Endothelial cell (in vitro differentiated cells): Measurements from ENCODE around the gene LGR6. TPM values are rescaled to one million over a fixed set of nuclear protein-coding genes. Genes with fewer than 3 reads are reported as not detected.

ENCODE experiments used
- DNase-seq: peaks from one replicate; pipeline ENCODE4 v3.0.0; 2021; ENCODE audit warnings: low spot score
- H3K27ac Mint-ChIP-seq: one replicate; pipeline ENCODE4 v1.8.0; 2021; ENCODE audit warnings: mixed read lengths, inconsistent platforms; ENCODE audit not compliant: unreplicated experiment
- H3K27me3 Mint-ChIP-seq: one replicate; pipeline ENCODE4 v1.8.0; 2021; ENCODE audit warnings: mild to moderate bottlenecking, moderate library complexity, mixed read lengths, inconsistent platforms; ENCODE audit not compliant: unreplicated experiment
- H3K36me3 Mint-ChIP-seq: one replicate; pipeline ENCODE4 v1.8.0; 2021; ENCODE audit warnings: mild to moderate bottlenecking, low read depth, mixed read lengths, inconsistent platforms; ENCODE audit not compliant: unreplicated experiment
- H3K4me1 Mint-ChIP-seq: one replicate; pipeline ENCODE4 v1.8.0; 2021; ENCODE audit warnings: mild to moderate bottlenecking, mixed read lengths, inconsistent platforms; ENCODE audit not compliant: unreplicated experiment
- H3K4me3 Mint-ChIP-seq: one replicate; pipeline ENCODE4 v1.8.0; 2021; ENCODE audit warnings: mild to moderate bottlenecking, mixed read lengths, inconsistent platforms; ENCODE audit not compliant: unreplicated experiment
- H3K9me3 Mint-ChIP-seq: one replicate; pipeline ENCODE4 v1.8.0; 2021; ENCODE audit warnings: mixed read lengths, inconsistent platforms; ENCODE audit not compliant: unreplicated experiment
- CTCF ChIP-seq: fragments of 200-600 bp; sonication (generic); IDR thresholded peaks from one replicate; pipeline ENCODE4 v1.5.0; 2021; ENCODE audit warnings: antibody characterized with exemption; ENCODE audit not compliant: unreplicated experiment
- total RNA-seq: library from RNA; stranded (reverse); fragmentation: NEBNext Ultra II Directional; extraction: Animal tissue kit (Norgen Biotek cat#: 25700); gene quantifications from one replicate; pipeline ENCODE4 v1.2.1, GENCODE V29; 2021; ENCODE audit not compliant: unreplicated experiment

Gene LGR6
- total RNA-seq, 1 donor from 2014 or later, result 0.23 TPM

- Mint-ChIP-seq H3K4me1 (no peaks in the 10 kb centered on the region), H3K27me3 (no peaks in the 10 kb centered on the region), H3K36me3 (no peaks in the 10 kb centered on the region), H3K4me3 (no peak overlapping the region), H3K9me3 (no peaks in the 10 kb centered on the region), H3K27ac (no peak overlapping the region)
- TF ChIP-seq CTCF, result no peak
- no peak for DNase-seq
Observed at GRCh38 chr1:202264726-202265125, 71.1 kb downstream of the LGR6 start.

GRCh38 chr1:202266061-202266765, 72.6 kb downstream of the LGR6 start:
- Mint-ChIP-seq H3K4me1 (no peaks in the 10 kb centered on the region), H3K4me3 (no peak overlapping the region), H3K27me3 (no peaks in the 10 kb centered on the region), H3K36me3 (no peaks in the 10 kb centered on the region), H3K27ac (no peak overlapping the region), H3K9me3 (no peaks in the 10 kb centered on the region)
- DNase-seq, result no peak
- no peak for TF ChIP-seq CTCF

GRCh38 chr1:202268032-202268431, 74.4 kb downstream of the LGR6 start:
- Mint-ChIP-seq H3K36me3 (no peaks in the 10 kb centered on the region), H3K27me3 (no peaks in the 10 kb centered on the region), H3K27ac (no peak overlapping the region), H3K4me1 (no peaks in the 10 kb centered on the region), H3K4me3 (no peak overlapping the region), H3K9me3 (no peaks in the 10 kb centered on the region)
- TF ChIP-seq CTCF, result no peak
- DNase-seq, result no peak

- TF ChIP-seq CTCF, result no peak
- Mint-ChIP-seq H3K4me1 (no peaks in the 10 kb centered on the region), H3K27me3 (no peaks in the 10 kb centered on the region), H3K36me3 (no peaks in the 10 kb centered on the region), H3K27ac (no peak overlapping the region), H3K9me3 (no peaks in the 10 kb centered on the region), H3K4me3 (no peak overlapping the region)
- DNase-seq, result no peak
Observed at GRCh38 chr1:202268817-202269216, 75.2 kb downstream of the LGR6 start.

- no peak overlapping the region for H3K27ac Mint-ChIP-seq
- no peak for DNase-seq
- H3K4me3 Mint-ChIP-seq, result no peak overlapping the region
- H3K27me3 Mint-ChIP-seq, result no peaks in the 10 kb centered on the region
- H3K36me3 Mint-ChIP-seq, result no peaks in the 10 kb centered on the region
- H3K4me1 Mint-ChIP-seq, result peaks cover 2% of the 10 kb centered on the region
- TF ChIP-seq CTCF, result no peak
- no peaks in the 10 kb centered on the region for H3K9me3 Mint-ChIP-seq
Observed at GRCh38 chr1:202270871-202271326, 77.3 kb downstream of the LGR6 start.
